GM19328 (cell line): ENCODE measurements around the gene SETX.

Experiments
- ATAC-seq: cut with Tn5 transposase; IDR thresholded peaks from one replicate; pipeline ENCODE4 v1.9.1; 2021; ENCODE audit warnings: mild to moderate bottlenecking, moderate library complexity; ENCODE audit not compliant: unreplicated experiment

SETX gene

GRCh38 chr9:132241840-132242620 is 112.8 kb downstream of the SETX start:
- ATAC-seq = no peak

- no peak for ATAC-seq
These were observed 113.3 kb downstream of the SETX start for GRCh38 chr9:132241483-132241839.

- peak; percentile 57 for ATAC-seq
These were observed 113.8 kb downstream of the SETX start for GRCh38 chr9:132240841-132241482.

- ATAC-seq = no peak
These were observed 114.6 kb downstream of the SETX start for GRCh38 chr9:132239999-132240840.

GRCh38 chr9:132239518-132239917 is 115.3 kb downstream of the SETX start:
- no peak for ATAC-seq

- ATAC-seq = no peak
These were observed 115.8 kb downstream of the SETX start for GRCh38 chr9:132238992-132239391.

- ATAC-seq = no peak
These were observed 116.5 kb downstream of the SETX start for GRCh38 chr9:132238026-132238972.

- ATAC-seq = no peak
These were observed 117.3 kb downstream of the SETX start for GRCh38 chr9:132237481-132237880.

GRCh38 chr9:132236662-132237311 is 118.0 kb downstream of the SETX start:
- no peak for ATAC-seq

- no peak for ATAC-seq
These were observed 118.7 kb downstream of the SETX start for GRCh38 chr9:132235894-132236661.

- ATAC-seq = no peak
These were observed 119.7 kb downstream of the SETX start for GRCh38 chr9:132235125-132235524.

- ATAC-seq = no peak
These were observed 120.3 kb downstream of the SETX start for GRCh38 chr9:132234535-132234934.

GRCh38 chr9:132233138-132233537 is 121.6 kb downstream of the SETX start:
- ATAC-seq = no peak

GRCh38 chr9:132232522-132232921 is 122.3 kb downstream of the SETX start:
- no peak for ATAC-seq

GRCh38 chr9:132231019-132231701 is 123.6 kb downstream of the SETX start:
- no peak for ATAC-seq

- no peak for ATAC-seq
These were observed 124.2 kb downstream of the SETX start for GRCh38 chr9:132230605-132231004.

- no peak for ATAC-seq
These were observed 126.7 kb downstream of the SETX start for GRCh38 chr9:132228062-132228461.

GRCh38 chr9:132226571-132227430 is 128.0 kb downstream of the SETX start:
- ATAC-seq = no peak
